T follicular helper cell (primary cell): ENCODE measurements around the gene PPFIA4.
"Not testable (repeated sequence)": the region's sequence is repeated elsewhere in the genome, so short reads cannot be mapped to it uniquely, and the experiment has no call there.

Experiments used
- DNase-seq: peaks from one replicate; pipeline ENCODE4 v3.0.0-alpha.2; 2020; ENCODE audit warnings: low read depth
- total RNA-seq, 2 experiments: gene quantifications; one replicate each; lab custom pipeline; 2026; lab: John Stamatoyannopoulos, UW

The PPFIA4 gene
- 0.48 to 2.0 reads per million in 2 experiments for total RNA-seq

GRCh38 chr1:203026031-203026665 lies at the start of gene PPFIA4:
TSS of gene PPFIA4 (plus strand) at chr1:203026491. CDS start at chr1:203039009, 12,518 bp downstream.
- DNase-seq, result peak; percentile 78

GRCh38 chr1:202976633-202977032 lies 49.7 kb upstream of the PPFIA4 start:
- DNase-seq, result no peak

GRCh38 chr1:202979459-202979858 lies 46.8 kb upstream of the PPFIA4 start:
- no peak for DNase-seq

- DNase-seq, result no peak
Observed at GRCh38 chr1:202981939-202982338, 44.4 kb upstream of the PPFIA4 start.

GRCh38 chr1:202982715-202983430 lies 43.4 kb upstream of the PPFIA4 start:
- no peak for DNase-seq

- DNase-seq, result not testable (repeated sequence)
Observed at GRCh38 chr1:202986120-202986519, 40.2 kb upstream of the PPFIA4 start.

GRCh38 chr1:202987255-202987654 lies 39.0 kb upstream of the PPFIA4 start:
- DNase-seq, result no peak

GRCh38 chr1:202987922-202988583 lies 38.2 kb upstream of the PPFIA4 start:
- DNase-seq, result no peak

GRCh38 chr1:202989879-202990278 lies 36.4 kb upstream of the PPFIA4 start:
- no peak for DNase-seq

GRCh38 chr1:202991112-202991511 lies 35.2 kb upstream of the PPFIA4 start:
- no peak for DNase-seq

GRCh38 chr1:202994756-202995155 lies 31.5 kb upstream of the PPFIA4 start:
- DNase-seq, result no peak

GRCh38 chr1:202998836-202999750 lies 27.2 kb upstream of the PPFIA4 start:
- DNase-seq, result peak; percentile 51

- DNase-seq, result no peak
Observed at GRCh38 chr1:203000217-203000944, 25.9 kb upstream of the PPFIA4 start.

- no peak for DNase-seq
Observed at GRCh38 chr1:203001986-203002385, 24.3 kb upstream of the PPFIA4 start.

- DNase-seq, result no peak
Observed at GRCh38 chr1:203002951-203003350, 23.3 kb upstream of the PPFIA4 start.

- DNase-seq, result not testable (repeated sequence)
Observed at GRCh38 chr1:203005395-203006142, 20.7 kb upstream of the PPFIA4 start.

GRCh38 chr1:203006948-203007871 lies 19.1 kb upstream of the PPFIA4 start, which contains the start of gene TMEM183A:
TSS of gene TMEM183A (plus strand) at chr1:203007374. CDS start at chr1:203007466, 92 bp downstream.
- peak; percentile 94 for DNase-seq

- DNase-seq, result no peak
Observed at GRCh38 chr1:203009185-203009584, 17.1 kb upstream of the PPFIA4 start.

- no peak for DNase-seq
Observed at GRCh38 chr1:203011582-203011981, 14.7 kb upstream of the PPFIA4 start.
